ENCODE measurements around the gene PTPN4.
"Not testable (repeated sequence)": the region's sequence is repeated elsewhere in the genome, so short reads cannot be mapped to it uniquely, and the experiment has no call there.

The PTPN4 gene

DNA sequence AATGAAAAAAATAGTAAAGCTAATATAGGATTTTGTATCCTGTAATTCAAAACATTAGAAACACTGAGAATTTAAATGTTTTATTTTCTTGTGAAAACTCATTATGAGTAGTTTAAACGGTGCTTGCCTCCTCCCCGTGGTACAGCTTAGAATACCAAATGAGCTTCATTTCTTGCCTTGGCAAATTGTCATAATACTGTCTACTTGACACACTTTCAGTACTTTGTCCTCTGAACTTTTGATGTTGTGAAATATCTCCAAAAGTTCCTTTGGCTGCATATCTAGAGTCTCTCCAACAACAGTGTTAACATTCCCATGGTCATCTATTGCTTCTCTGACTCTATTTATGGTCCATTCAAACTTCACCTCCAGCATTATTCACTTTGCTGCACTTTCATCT, 191.2 kb downstream of the PTPN4 start:
- ATAC-seq, result no peak

DNA sequence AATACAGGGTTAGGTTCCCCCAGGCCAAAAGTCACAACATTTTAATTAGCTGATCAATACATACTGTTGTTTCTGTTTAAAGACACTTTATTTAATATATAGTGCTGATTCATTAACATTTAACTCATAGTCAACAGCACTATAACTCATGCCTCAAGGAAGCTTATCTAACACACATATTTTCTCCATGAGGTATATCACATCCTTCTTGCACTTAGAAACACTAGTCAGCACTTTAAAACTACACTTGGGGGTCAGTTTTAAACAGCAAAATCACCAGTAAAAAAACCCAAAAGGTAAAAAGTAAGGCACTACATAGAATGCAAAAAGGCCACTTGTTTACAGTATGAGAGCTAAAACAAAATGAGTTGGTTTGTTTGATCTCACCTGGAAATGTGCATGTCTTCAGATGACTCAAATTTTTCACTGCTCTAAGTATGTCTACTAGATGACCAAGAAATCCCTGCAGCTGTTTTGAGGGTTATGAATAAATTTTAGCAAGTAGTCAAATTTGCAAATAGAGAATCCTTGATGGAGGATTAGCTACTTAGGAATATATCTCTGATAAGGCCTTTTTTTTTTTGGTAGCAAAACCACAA, 199.0 kb downstream of the PTPN4 start:
- ATAC-seq, result peak; percentile 41 to 52

DNA sequence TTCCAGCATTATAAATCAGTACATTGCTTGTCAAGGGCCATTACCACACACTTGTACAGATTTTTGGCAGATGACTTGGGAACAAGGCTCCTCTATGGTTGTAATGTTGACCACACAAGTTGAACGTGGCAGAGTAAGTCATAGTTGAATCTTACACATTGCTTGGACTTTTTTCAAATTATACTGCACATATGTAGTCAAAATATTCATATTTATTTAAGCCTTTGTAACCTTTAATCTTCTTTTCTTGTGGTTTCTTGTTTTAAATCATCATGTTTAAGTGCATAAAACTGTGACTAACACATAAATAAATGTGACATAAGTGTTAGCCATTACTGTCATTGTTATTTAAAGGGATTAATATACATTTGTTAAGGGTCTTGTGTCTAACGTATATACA, 201.1 kb downstream of the PTPN4 start:
- ATAC-seq, result peak; percentile 73 to 80

DNA sequence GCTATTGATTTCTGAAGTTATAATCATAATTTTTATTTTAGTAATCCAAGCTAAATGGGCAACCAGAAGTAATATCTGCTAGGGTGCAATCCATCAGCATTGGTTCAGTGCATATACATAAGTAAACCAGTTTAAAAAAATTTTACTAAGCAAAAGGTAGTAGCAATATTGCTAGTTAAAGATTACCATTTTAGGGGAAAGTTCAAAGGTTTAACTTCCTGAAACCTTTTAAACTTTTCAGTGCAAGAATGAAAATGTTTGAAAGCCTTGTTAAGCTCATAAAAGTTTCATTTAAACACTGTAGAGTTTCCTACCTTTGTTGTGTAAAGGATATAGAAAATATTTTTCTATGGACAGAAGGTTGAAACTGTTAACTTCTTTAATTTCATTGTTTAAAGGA, 222.2 kb downstream of the PTPN4 start:
- no peak for ATAC-seq

DNA sequence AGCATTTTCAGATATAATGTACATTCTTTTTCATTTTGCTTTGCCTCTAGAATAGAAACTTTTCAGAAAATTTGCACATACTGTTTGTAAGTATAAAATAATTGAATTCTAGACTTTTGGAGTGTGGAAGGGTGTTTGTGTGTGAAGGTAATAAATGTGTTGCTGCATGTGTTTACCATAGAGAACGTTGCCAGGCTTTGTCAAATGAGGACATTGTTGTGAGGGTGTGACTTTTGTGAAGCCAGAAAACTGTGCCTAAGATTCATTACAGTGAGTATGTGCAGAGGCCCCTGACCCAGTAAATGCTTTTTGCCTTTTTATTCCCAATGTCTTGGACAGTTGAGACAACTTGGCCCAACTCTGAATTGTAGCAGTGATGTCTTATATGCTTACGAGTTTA, 222.8 kb downstream of the PTPN4 start:
- no peak for ATAC-seq

DNA sequence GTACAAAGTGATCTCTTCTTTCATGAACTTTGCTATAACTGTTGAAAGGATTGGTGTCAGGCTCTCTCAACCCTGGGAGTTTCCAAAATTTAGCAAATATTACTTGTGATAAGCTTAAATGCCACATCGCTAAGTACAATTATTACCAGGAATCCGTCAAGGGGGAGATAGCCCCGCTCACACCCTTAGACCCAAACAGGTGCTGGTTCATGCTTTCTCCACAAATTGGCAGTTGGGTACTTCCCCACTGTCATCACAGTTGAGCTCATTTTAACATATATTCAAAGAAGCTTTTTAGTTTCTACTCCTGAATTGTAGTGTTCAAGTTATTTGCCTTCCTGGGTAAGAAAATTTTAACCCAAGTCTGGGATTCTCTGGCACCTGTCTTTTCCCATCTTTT, 223.4 kb downstream of the PTPN4 start:
- peak; percentile 56 to 62 for ATAC-seq

DNA sequence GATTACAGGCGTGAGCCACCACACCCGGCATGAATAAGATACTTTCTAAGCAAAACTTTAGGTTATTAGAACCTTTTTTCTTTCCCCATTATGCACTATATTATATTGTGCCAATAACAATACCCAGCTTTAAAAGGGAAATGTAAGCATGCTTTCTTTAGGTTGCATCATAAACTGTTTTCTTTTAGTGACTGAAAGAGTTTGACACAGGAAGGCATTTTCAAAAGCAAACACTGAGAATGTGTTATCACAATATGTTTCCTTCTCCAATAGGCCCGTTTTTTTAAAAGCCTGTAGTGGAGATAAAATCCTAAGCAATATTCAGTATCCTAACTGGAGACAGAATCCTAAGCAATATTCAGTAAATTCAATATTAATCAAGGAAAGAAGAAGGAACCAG, 236.4 kb downstream of the PTPN4 start:
- ATAC-seq, result no peak

DNA sequence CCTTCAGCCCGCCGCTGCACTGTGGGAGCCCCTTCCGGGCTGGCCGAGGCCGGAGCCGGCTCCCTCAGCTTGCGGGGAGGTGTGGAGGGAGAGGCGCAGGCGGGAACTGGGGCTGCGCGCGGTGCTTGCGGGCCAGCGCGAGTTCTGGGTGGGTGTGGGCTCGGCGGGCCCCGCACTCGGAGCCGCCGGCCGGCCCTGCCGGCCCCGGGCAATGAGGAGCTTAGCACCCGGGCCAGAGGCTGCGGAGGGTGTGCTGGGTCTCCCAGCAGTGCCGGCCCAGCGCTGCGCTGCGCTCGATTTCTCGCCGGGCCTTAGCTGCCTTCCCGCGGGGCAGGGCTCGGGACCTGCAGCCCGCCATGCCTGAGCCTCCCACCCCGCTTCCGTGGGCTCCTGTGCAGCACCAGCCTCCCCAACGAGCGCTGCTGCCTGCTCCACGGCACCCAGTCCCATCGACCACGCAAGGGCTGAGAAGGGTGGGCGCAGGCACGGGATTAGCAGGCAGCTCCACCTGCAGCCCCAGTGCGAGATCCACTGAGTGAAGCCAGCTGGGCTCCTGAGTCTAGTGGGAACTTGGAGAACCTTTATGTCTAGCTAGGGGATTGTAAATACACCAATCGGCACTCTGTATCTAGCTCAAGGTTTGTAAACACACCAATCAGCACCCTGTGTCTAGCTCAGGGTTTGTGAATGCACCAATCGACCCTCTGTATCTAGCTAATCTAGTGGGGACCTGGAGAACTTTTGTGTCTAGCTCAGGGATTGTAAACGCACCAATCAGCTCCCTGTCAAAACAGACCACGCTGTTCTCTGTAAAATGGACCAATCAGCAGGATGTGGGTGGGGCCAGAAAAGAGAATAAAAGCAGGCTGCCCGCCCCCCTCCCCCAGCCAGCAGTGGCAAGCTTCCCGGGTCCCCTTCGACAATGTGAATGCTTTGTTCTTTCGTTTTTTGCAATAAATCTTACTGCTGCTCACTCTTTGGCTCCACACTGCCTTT, 237.5 kb downstream of the PTPN4 start:
- ATAC-seq, result not testable (repeated sequence)

DNA sequence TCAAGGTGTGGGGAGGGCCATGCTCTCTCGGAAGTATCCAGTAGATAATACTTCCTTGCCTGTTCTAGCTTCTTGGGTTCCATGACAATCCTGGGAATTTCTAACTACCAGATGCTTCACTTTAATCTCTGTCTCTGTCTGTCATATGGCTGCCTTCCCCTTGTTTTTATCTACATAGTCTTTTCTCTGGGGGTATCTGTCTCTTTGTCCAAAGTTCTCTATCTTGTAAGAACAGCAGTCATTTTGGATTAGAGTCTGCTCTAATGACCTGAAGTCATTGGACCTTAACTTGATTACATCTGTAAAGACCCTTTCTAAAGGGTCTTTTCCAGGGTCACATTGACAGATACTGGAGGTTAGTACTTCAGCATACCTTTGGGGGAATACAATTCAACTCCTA, 241.7 kb downstream of the PTPN4 start:
- ATAC-seq, result no peak

DNA sequence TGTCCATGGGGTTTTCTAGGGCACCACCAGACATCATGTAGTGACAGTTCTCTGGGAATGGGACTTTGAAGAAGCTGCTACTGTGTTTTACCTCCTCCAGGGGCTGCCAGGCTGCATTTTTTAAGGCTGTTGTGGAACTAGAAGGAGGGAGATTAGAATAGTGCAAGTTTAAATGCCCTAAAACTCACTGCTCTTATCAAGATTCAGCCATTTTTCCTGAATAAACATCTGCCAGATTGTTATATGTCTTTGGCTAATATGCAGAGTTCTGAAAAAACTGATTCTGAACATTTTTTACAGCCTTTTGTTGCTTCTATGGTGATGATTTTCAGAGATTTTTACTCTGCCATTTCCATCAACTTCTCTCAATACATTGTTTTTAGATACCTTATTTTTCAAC, 244.5 kb downstream of the PTPN4 start:
- ATAC-seq, result no peak

DNA sequence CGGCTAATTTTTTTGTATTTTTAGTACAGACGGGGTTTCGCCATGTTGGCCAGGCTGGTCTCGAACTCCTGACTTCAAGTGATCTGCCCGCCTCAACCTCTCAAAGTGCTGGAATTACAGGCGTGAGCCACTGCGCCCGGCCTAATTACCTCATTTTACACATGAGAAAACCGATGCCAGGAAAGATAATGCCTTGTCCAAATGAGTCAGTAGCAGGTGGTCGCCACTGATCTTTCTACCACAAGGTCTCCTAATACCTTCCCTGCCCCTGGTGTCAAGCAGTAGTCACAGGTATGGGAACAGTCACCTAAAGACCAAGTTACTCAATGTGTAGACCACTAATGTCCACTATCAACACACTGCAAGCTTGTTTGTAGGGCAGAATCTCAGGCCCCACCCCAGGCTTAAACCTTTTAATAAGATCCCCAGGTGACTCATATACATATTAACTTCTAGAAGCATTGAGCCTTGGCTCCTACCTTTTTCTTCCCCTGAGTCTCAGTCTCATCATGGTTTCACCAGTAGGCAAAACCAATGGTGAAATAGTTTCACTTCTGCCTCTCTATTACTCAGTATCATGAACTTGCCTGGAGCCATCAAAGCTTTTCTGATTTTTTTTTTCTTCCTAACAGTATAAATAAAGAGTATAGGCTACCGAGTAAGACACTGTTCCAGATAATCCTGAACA, 246.3 kb downstream of the PTPN4 start:
- ATAC-seq, result peak; percentile 59 to 60

DNA sequence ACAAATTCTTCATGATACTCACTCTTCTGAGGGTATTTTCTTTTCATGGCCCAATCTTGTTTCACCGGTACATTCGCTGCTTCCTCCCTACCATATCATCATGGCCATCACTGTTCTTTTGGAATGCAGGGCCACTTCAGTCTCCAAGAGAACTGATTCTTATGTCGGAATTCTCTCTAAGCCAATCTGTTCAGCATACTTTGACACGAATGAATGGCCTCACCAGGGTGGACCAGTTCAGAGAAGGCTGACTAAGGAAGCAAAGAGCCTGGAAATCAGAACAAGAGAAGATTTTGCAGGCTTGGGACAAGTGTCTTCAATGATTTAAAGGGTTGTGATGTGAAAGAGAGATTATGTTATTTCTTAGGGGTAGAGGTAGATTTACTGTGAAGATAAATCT, 248.1 kb downstream of the PTPN4 start:
- no peak for ATAC-seq

DNA sequence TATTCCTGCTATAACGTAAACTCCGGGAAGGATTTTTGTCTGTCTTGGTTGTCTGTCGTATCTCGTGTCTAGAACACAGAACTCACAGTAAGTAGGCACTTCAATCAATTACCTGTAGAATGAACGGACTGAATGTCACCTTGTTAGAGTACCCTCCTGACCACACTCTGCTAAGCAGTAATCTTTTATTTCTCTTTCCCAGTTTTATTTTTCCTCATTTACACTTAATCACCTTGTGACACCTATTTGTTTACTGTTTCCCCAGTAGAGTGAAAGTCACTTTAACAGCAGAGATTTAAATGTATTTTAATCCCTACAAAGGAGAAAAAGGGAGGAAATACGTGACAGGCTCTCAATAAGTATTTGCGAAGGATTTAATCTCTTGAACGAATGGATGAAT, 252.6 kb downstream of the PTPN4 start:
- no peak for ATAC-seq

DNA sequence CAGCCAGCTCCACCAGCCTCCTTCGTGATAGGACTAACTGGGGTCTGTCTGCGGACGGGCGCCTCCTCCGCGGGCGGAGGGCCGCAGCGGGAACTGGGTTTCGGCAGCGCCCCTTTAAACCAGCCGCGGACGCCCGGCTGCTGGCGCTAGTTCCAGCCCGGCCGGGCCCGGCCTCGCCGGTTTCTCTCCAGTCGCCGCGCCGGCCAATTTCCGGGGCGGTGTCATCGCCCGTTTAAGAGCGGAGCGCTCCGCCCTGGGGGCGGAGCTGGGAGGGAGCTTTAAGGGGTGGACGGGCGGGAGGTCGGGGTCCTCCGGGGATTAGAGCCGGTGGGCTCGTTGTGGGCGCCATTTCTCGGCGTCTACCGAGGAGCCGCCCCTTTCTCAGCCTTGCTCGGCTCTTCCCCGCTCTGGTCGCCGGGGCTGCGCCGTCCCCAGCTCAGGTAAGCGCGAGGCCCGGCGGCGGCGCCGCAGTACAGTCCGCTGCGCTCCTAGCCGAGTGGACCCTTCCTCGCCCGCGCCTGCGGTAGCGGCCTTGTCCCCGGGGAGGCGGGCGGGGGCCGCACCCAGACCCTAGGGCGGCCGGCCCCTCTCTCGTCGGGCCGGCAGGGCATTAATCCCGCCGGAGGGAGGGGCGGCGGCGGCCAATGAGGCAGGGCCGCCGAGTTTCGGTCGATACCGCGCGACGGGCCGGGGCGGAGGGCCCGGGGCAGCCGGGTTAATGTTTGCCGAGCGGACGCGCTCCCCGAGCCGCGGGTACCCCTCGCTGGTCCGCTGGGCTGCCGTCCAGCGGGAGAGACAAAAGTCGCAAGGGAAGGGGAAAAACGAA, 253.3 kb downstream of the PTPN4 start, which contains the start of gene EPB41L5:
Gene EPB41L5, plus strand, starts transcription at position 307 of the 826 bp plus-strand sequence. CDS start 6,008 bp downstream, outside the sequence.
- peak; percentile 93 to 94 for ATAC-seq

DNA sequence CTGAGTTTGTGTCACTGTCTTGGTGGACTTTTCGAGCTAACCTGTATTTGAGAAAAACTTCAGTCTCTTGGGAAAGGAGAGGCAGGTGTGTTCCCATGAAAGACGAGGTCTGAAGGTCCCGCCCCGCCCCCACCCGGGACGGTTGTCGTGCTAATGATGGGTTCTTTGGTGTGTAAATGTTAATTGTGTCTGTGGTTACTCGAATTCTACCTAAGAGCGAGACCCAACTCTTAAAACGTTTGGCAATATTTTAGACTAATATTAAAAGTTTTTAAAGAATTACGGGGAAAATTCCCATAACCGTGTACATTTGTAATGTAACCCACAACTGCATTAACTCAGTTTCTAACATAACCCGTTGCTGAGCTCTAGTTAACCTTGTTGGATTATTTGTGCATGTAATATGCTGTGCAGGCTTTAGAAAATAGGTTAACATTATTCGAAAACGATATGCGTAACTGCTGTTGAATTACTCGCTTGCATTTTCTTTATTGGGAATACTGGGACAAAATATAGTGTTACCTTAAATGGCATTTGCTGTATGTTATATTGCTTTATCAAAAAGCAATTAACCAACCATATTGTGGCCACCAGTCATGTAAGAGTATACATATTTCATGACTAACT, 254.0 kb downstream of the PTPN4 start:
- ATAC-seq, result no peak

DNA sequence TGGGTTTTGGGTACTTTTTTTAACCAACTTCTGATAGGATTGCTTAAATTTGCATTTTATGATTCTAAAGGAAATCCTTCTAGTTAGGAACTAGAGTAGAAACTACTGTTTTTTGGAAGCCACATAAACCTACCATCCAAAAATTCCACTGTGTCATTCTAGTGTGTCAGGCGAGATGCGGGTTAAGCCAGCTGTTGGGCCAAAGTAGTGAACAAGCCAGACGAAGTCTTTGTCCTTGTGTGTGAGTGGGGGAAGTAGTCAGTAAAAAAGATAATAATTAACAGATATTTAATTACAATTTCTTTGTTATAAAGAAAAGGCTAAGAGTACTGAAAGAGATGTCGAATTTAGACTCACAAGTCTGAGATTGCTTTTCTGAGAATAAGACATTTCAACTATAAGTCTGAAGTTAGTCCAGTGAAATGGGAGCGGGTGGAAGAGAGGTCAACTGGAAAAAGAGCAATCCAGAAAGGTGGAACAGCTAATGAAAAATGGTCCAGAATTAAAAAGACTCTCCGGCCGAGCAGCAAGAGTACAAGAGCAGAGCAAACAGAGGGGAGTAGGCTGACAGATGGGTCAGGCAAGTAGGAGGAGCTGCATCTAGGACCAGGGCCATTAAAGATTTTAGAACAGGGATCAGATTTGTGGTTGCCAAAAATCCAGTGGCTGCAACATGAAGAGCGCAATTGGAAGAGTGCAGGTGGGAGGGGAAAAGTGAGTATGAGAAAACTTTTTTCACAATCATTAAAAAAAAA, 254.7 kb downstream of the PTPN4 start:
- ATAC-seq, result no peak

DNA sequence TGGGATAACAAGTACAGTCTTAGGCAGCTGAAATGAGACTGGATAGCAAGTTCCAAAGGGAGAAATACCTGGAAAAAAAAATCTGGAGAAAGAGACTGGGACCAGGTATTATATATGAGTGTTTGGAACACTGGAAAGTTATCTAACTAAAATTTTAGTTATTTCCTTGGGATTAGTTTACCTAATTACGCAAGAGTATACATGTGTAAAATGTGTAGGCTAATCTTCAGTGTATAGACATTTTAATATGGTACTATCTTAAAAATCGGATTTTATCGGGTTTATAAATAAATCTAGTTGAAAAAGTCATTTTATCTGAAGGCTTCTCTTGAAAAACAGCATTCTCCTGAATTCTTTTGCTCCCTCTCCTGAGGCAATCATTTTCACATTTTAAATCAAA, 257.1 kb downstream of the PTPN4 start:
- no peak for ATAC-seq

DNA sequence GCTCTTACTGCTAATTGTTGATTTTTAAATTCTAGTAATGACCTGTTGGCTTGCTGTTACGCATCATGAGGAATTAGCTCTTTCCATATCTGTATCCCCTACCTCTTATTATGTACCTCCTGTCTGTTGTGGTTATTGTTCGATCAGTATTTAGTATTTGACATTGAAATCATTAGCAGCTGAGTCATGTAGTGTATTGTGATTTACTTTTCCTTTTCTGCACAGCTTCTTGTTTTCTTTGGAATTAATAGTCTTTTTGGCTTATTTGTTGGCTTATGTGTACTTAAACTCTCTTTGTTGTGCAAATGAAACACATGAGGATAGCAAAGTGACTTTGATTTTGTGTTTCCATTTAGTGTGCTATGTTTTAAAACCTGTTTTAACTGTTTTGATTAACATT, 257.5 kb downstream of the PTPN4 start:
- ATAC-seq, result no peak

DNA sequence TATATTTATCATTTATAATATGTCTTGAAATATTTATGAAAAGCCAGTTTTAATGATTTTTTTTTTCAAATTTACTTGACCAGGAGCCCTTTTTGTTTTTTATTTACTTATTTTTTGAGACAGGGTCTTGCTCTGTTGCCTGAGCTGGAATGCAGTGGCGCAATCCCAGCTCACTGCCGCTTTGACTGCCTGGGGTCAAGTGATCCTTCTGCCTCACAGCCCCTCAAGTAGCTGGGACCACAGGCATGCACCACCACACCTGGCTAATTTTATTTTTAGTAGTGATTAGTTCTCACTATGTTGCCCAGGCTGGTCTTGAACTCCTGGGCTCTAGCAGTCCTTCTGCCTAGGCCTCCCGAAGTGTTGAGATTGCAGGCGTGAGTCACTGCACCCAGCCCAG, 258.8 kb downstream of the PTPN4 start:
- no peak for ATAC-seq

DNA sequence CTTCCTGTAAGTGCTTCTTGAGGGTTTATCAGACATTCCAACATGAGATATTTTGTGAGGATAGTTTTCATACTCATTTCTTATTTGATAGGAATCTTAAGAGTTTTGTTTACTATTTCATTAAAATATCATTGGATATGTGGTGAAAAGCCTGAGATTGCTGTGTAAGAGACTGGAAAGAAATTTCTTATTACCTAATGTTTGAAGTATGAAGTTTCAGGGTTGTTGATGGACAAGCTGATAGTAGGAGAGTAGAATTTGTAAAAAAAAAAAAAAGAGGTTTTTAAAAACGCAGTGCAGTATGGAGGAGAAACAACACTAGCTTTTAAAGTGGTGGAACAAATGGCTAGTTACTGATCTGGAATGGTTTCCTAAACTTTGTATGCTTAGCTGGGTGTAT, 260.8 kb downstream of the PTPN4 start:
- no peak for ATAC-seq

DNA sequence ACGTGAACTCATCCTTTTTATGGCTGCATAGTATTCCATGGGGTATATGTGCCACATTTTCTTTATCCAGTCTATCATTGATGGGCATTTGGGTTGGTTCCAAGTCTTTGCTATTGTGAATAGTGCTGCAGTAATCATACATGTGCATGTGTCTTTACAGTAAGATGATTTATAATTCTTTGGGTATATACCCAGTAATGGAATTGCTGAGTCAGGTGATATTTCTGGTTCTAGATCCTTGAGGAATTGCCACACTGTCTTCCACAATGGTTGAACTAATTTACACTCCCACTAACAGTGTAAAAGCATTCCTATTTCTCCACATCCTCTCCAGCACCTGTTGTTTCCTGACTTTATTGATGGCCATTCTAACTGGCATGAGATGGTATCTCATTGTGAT, 262.8 kb downstream of the PTPN4 start:
- not testable (repeated sequence) for ATAC-seq

Measured in activated CD4-positive, CD25-positive, alpha-beta regulatory T cell treated with anti-CD3 and anti-CD28 coated beads, Interleukin-2, amount 50 U/mL, for 24 hours (primary cell).